ENCODE measurements around the gene MRPS21. TPM values are rescaled to one million over a fixed set of nuclear protein-coding genes. Genes with fewer than 3 reads are reported as not detected.

Gene MRPS21
- total RNA-seq (2022; extraction: Qiagen RNA extraction): 77.6 to 88.6 TPM (median 83.9 TPM) in 5 replicates

DNA sequence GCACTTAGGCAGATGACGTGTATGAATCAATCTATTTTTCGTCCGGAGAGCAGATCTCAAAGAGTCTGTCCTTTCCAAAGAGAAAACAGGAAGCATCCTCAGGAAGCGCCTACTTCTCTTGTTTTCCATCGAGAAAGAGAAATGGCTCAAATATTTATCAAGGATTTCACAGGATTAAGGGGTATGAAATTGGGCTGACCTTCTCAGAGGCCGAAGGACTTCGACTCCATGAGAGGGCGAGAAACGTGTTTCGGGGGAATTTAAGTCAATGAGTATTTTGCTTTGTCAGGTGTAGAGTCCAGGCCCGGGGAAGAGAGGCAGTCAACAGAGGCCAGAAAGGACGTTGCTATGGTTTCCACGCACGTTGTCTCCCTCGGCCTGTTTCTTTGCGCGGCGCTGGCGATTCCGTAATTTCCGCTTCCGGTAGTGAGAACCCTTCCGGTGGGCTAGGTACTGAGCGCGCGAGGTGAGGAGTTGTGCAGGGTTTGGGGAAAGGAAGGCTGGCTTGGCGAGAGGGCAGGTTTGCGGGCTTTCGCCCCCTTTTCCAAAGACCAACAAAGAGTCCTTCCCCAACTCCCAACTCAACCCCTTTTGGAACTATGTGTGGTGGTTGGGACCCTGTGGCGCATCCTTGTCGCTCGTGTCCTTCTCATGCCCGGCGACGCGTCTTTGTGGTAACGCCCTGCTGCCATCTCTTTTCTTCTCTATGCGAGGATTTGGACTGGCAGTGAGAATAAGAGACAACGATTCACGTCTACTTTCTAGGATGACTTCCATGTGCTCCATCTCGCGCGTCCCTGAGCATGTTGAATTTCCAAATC, at the start of gene MRPS21:
Gene MRPS21, plus strand, starts transcription at position 429 of the 821 bp plus-strand sequence. CDS start 506 bp downstream, outside the sequence.

DNA sequence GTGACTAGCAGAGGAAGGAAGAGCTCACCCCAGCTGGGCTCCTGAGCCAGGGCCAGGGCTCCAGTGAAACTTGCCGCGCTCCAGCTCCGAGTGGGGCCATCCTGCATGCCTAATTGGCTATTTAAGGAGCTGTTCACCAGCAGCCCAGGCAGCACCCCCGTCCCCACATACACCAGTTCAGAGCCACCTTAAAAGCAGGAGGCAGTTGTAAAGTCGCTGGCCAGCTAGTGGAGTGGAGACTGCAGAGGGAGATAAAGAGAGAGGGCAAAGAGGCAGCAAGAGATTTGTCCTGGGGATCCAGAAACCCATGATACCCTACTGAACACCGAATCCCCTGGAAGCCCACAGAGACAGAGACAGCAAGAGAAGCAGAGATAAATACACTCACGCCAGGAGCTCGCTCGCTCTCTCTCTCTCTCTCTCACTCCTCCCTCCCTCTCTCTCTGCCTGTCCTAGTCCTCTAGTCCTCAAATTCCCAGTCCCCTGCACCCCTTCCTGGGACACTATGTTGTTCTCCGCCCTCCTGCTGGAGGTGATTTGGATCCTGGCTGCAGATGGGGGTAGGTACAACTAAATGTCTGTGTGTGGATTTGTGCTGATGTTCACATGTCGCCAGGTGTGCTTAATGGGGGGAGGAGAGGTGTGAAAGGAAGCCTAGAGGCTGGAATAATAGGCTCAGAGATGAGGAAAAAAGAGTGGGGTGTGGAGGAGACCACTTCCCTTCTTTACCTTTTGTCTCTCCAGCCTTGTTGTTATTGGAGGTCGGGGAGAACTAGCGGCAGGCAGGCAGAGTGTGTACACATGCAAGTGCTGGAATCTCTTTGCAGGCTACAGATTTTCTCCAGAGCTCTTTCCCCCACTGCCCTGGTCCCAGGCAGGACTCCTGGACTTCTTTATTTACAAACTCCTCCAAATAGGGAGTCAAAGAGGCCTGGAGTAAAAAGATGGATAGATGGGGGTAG, 35.8 kb upstream of the MRPS21 start, which contains the start of gene CA14:
Gene CA14, plus strand, starts transcription at position 151 of the 962 bp plus-strand sequence. Its CDS starts 355 bp downstream, at position 506.

DNA sequence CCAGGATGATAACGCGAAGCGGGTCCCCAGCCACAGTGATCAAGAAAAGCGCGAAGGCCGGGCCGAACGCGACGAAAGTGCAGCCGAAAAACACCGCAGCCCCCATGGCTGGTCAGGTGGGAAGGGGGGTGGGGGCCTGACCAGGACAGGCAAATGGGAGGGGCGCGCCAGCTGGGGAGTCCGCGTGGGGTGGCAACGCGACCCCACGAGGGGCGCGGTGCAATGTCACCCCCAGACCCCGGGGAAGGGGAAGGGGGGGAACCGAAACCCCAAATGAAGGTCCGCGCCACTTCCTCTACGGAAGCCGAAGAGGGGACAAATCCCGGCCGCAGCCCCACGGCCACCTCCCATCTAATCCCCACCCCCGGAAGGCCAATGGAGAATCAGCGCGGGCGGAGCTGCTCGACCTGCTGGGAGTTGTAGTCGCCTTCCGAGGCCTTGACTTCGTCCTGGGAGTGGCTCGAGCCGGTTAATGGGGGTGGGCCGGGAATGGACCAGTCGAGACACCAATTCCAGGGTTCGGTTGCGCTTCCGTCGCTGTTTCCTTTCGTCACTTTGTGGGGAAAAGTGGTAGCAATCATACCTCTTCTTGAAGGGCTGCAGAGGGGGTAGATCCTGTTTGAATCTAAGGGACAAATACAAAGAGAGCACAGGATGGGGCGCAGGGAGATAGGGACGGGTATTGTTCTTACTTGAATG, 24.8 kb upstream of the MRPS21 start, which contains the start of gene APH1A:
Gene APH1A, minus strand, starts transcription at position 312 of the 699 bp plus-strand sequence. Its CDS starts 206 bp downstream, at position 106.

DNA sequence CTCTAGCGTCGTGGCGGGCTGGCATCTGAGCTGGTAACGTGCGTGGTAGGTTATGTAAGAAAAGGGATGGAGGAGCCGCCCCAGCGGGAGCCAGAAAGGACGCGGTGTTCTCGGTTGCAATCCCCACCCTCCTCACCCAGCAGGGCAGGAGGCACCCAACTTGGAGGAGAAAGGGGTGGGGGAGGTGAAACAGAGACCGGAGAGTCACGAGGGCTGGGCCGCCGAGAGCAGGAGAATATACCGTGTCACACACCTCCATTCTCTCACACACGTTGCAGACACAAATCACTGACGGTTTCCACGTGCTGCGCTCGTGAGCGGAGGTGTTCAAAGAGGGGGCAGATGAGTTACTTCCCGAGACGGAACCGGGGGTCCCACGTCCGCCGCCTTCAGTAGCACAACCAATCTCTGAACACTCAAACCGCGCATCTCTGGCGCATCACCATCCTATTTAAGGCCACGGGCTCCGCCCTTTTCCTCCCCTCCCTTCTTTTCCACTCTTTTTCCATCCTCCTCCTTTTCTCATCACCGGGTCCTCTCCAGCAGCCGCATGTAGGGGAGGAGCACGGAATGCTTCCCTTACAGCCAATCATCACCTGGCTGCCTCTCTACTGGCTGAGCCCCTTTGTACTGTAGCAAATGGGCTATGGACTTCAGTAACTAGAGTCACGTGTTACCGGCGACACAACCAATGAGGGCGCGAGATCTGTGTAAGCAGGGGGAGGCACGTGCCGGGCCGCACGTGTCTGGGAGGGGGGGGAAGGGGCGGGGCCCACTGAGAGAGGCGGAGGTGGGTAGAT, 11.7 kb upstream of the MRPS21 start, which contains the start of gene CIART:
Gene CIART, plus strand, starts transcription at position 797 of the 800 bp plus-strand sequence. CDS start 714 bp downstream, outside the sequence.

Other genes starting within 250 kb of the MRPS21 start
- gene VPS45, start 226.1 kb upstream of the MRPS21 start, total RNA-seq (2022; extraction: Qiagen RNA extraction): 14.4 to 15.7 TPM (median 14.6 TPM) in 5 replicates
- 5.0 to 7.0 TPM (median 6.7 TPM) in 5 replicates for gene PLEKHO1, start 143.9 kb upstream of the MRPS21 start, total RNA-seq (2022; extraction: Qiagen RNA extraction)
- gene ANP32E, start 57.7 kb upstream of the MRPS21 start, total RNA-seq (2022; extraction: Qiagen RNA extraction): 33.2 to 53.2 TPM (median 41.0 TPM) in 5 replicates
- gene CA14, start 36.1 kb upstream of the MRPS21 start, total RNA-seq (2022; extraction: Qiagen RNA extraction): not detected in 5 replicates
- 137 to 147 TPM (median 146 TPM) in 5 replicates for gene APH1A, start 24.8 kb upstream of the MRPS21 start, total RNA-seq (2022; extraction: Qiagen RNA extraction)
- gene C1orf54, start 21.1 kb upstream of the MRPS21 start, total RNA-seq (2022; extraction: Qiagen RNA extraction): 0.21 to 0.63 TPM (median 0.32 TPM) in 5 replicates
- 1.8 to 3.5 TPM (median 2.5 TPM) in 5 replicates for gene CIART, start 11.3 kb upstream of the MRPS21 start, total RNA-seq (2022; extraction: Qiagen RNA extraction)
- 47.0 to 53.5 TPM (median 51.6 TPM) in 5 replicates for gene PRPF3, start 27.7 kb downstream of the MRPS21 start, total RNA-seq (2022; extraction: Qiagen RNA extraction)
- 12.9 to 13.6 TPM (median 13.3 TPM) in 5 replicates for gene RPRD2, start 70.3 kb downstream of the MRPS21 start, total RNA-seq (2022; extraction: Qiagen RNA extraction)
- 21.6 to 23.6 TPM (median 22.4 TPM) in 5 replicates for gene TARS2, start 193.6 kb downstream of the MRPS21 start, total RNA-seq (2022; extraction: Qiagen RNA extraction)
- 1.4 to 1.9 TPM (median 1.4 TPM) in 5 replicates for gene ECM1, start 214.2 kb downstream of the MRPS21 start, total RNA-seq (2022; extraction: Qiagen RNA extraction)
- gene FALEC, start 221.9 kb downstream of the MRPS21 start, total RNA-seq (2022; extraction: Qiagen RNA extraction): 0.13 to 0.35 TPM (median 0.26 TPM) in 4 of 5 replicates, not detected in the other

All from A549 treated with AZD2906 at 1 μM for 4 hours (cell line).